Measurements from ENCODE around the gene PMVK.
"Not testable (repeated sequence)": the region's sequence is repeated elsewhere in the genome, so short reads cannot be mapped to it uniquely, and the experiment has no call there.

PMVK gene

GRCh38 chr1:154936555-154937084 is at the start of gene PMVK:
TSS of gene PMVK (minus strand) at chr1:154936719. CDS start at chr1:154936685, 34 bp downstream.
- peak; percentile 94 for DNase-seq

GRCh38 chr1:154983776-154984466 is 47.4 kb upstream of the PMVK start:
- no peak for DNase-seq

GRCh38 chr1:154982897-154983648 is 46.6 kb upstream of the PMVK start, which contains the start of gene FLAD1:
TSS of gene FLAD1 (plus strand) at chr1:154983344. CDS start at chr1:154983695, 351 bp downstream.
- peak; percentile 99 for DNase-seq

- DNase-seq = no peak
Observed at GRCh38 chr1:154982341-154982740, 45.8 kb upstream of the PMVK start.

- no peak for DNase-seq
Observed at GRCh38 chr1:154978360-154978759, 41.8 kb upstream of the PMVK start.

- DNase-seq = not testable (repeated sequence)
Observed at GRCh38 chr1:154977762-154978161, 41.2 kb upstream of the PMVK start.

- DNase-seq = peak; percentile 27
Observed at GRCh38 chr1:154975409-154976059, 39.0 kb upstream of the PMVK start.

- DNase-seq = peak; percentile 96
Observed at GRCh38 chr1:154974808-154975408, 38.4 kb upstream of the PMVK start.

GRCh38 chr1:154974102-154974807 is 37.7 kb upstream of the PMVK start, which contains the start of gene CKS1B:
TSS of gene CKS1B (plus strand) at chr1:154974681. CDS start at chr1:154974746, 65 bp downstream.
- peak; percentile 100 for DNase-seq

GRCh38 chr1:154973344-154974101 is 37.0 kb upstream of the PMVK start:
- DNase-seq = peak; percentile 95

- no peak for DNase-seq
Observed at GRCh38 chr1:154972517-154973343, 36.2 kb upstream of the PMVK start.

GRCh38 chr1:154972213-154972516 is 35.6 kb upstream of the PMVK start:
- DNase-seq = no peak

- no peak for DNase-seq
Observed at GRCh38 chr1:154971341-154971998, 35.0 kb upstream of the PMVK start.

GRCh38 chr1:154970631-154971340 is 34.3 kb upstream of the PMVK start, which contains the start of gene SHC1:
TSS of gene SHC1 (minus strand) at chr1:154970747. CDS start at chr1:154970526, 221 bp downstream.
- DNase-seq = no peak

- no peak for DNase-seq
Observed at GRCh38 chr1:154969860-154970452, 33.4 kb upstream of the PMVK start.

- DNase-seq = no peak
Observed at GRCh38 chr1:154969246-154969645, 32.7 kb upstream of the PMVK start.

- DNase-seq = no peak
Observed at GRCh38 chr1:154968731-154969130, 32.2 kb upstream of the PMVK start.

GRCh38 chr1:154967331-154967950 is 30.9 kb upstream of the PMVK start:
- DNase-seq = no peak
